Liver (tissue), 9 donors: ENCODE measurements around the gene ASB13. TPM values are rescaled to one million over a fixed set of nuclear protein-coding genes. Genes with fewer than 3 reads are reported as not detected.

Source experiments
- DNase-seq: peaks from one replicate; pipeline ENCODE4 v3.0.0-alpha.2; 2017; ENCODE audit warnings: low spot score
- H3K27ac ChIP-seq, 2 donors: one replicate each; pipeline ENCODE4 v1.7.0; 2013; ENCODE audit warnings: inconsistent platforms in 2 of 2, low read length in 2 of 2, control low read depth in 1 of 2, low read depth in 1 of 2, mild to moderate bottlenecking in 1 of 2
- H3K27me3 ChIP-seq, 4 donors: one replicate each; pipeline versions ENCODE4 v1.6.1 to v1.7.0; 2013; ENCODE audit warnings: low read length in 3 of 4, inconsistent platforms in 1 of 4, mild to moderate bottlenecking in 1 of 4, moderate library complexity in 1 of 4; ENCODE audit not compliant: control insufficient read depth in 4 of 4, insufficient read depth in 4 of 4
- H3K36me3 ChIP-seq, 4 donors: one replicate each; pipeline versions ENCODE4 v1.6.1 to v1.7.0; 2013; ENCODE audit warnings: low read length in 3 of 4, mild to moderate bottlenecking in 3 of 4, low read depth in 1 of 4, moderate library complexity in 1 of 4; ENCODE audit not compliant: control insufficient read depth in 4 of 4, insufficient read depth in 3 of 4
- H3K4me1 ChIP-seq, 4 donors: one replicate each; pipeline versions ENCODE4 v1.6.1 to v1.7.0; 2013; ENCODE audit warnings: low read length in 3 of 4, mild to moderate bottlenecking in 3 of 4, moderate library complexity in 1 of 4; ENCODE audit not compliant: control insufficient read depth in 4 of 4, insufficient read depth in 4 of 4
- H3K4me3 ChIP-seq, 3 donors: one replicate each; pipeline versions ENCODE4 v1.6.1 to v1.7.0; 2013; ENCODE audit warnings: low read length in 3 of 3, control low read depth in 1 of 3, low read depth in 1 of 3, mild to moderate bottlenecking in 1 of 3
- H3K9ac ChIP-seq, 2 donors: one replicate each; pipeline ENCODE4 v1.7.0; 2013; ENCODE audit warnings: low read length in 2 of 2, mild to moderate bottlenecking in 2 of 2, moderate library complexity in 2 of 2, control low read depth in 1 of 2, low read depth in 1 of 2
- H3K9me3 ChIP-seq, 4 donors: one replicate each; pipeline versions ENCODE4 v1.6.1 to v1.7.0; 2013; ENCODE audit warnings: low read length in 3 of 4; ENCODE audit not compliant: control insufficient read depth in 4 of 4
- FOXA1 ChIP-seq: IDR thresholded peaks from 2 replicates; pipeline ENCODE4 v1.6.1; 2016; ENCODE audit warnings: antibody characterized with exemption
- FOXA2 ChIP-seq: IDR thresholded peaks from 2 replicates; pipeline ENCODE4 v1.6.1; 2016; ENCODE audit warnings: antibody characterized with exemption
- GABPA ChIP-seq, 2 donors: IDR thresholded peaks in 1 of 2; conservative IDR thresholded peaks in 1 of 2; 2 replicates each; pipeline ENCODE4 v1.6.1; 2016; ENCODE audit warnings: antibody characterized with exemption in 2 of 2, mild to moderate bottlenecking in 1 of 2, moderate library complexity in 1 of 2
- HNF4A ChIP-seq, 2 donors: conservative IDR thresholded peaks; 2 replicates each; pipeline ENCODE4 v1.6.1; 2016; ENCODE audit warnings: antibody characterized with exemption in 2 of 2, mild to moderate bottlenecking in 2 of 2
- HNF4G ChIP-seq: IDR thresholded peaks from 2 replicates; pipeline ENCODE4 v1.6.1; 2016; ENCODE audit warnings: antibody characterized with exemption
- JUND ChIP-seq, 2 donors: IDR thresholded peaks; 2 replicates each; pipeline ENCODE4 v1.6.1; 2016; ENCODE audit warnings: antibody characterized with exemption in 2 of 2
- NR2F2 ChIP-seq: IDR thresholded peaks from 2 replicates; pipeline ENCODE4 v1.6.1; 2016; ENCODE audit warnings: antibody characterized with exemption
- RAD21 ChIP-seq, 2 donors: IDR thresholded peaks; 2 replicates each; pipeline ENCODE4 v1.6.1; 2016; ENCODE audit warnings: antibody characterized with exemption in 2 of 2, mild to moderate bottlenecking in 2 of 2
- RXRA ChIP-seq, 2 donors: IDR thresholded peaks; 2 replicates each; pipeline ENCODE4 v1.6.1; 2017 to 2018; ENCODE audit warnings: antibody characterized with exemption in 2 of 2, mild to moderate bottlenecking in 1 of 2
- SP1 ChIP-seq: IDR thresholded peaks from 2 replicates; pipeline ENCODE4 v1.6.1; 2018; ENCODE audit warnings: antibody characterized with exemption, mild to moderate bottlenecking
- TAF1 ChIP-seq: conservative IDR thresholded peaks from 2 replicates; pipeline ENCODE4 v1.6.1; 2016; ENCODE audit warnings: antibody characterized with exemption, mild to moderate bottlenecking
- YY1 ChIP-seq: IDR thresholded peaks from 2 replicates; pipeline ENCODE4 v1.6.1; 2016; ENCODE audit warnings: antibody characterized with exemption, mild to moderate bottlenecking
- WGBS: extraction: QIAGEN DNeasy Blood & Tissue Kit; methylation state at CpG from one replicate; pipeline ENCODE4 v1.1.7; 2013; 5-methylcytosine and 5-hydroxymethylcytosine counted together
- polyA plus RNA-seq, 2 donors: library from polyadenylated mRNA; stranded (reverse) in 1 of 2; unstranded in 1 of 2; fragments of 200-250 nt in 1 of 2; fragments of >200 nt in 1 of 2; fragmentation: Nextera tagmentation in 1 of 2; extraction: Ambion mirVana in 1 of 2; gene quantifications; one replicate each; pipeline versions ENCODE4 v1.2.1 to v1.2.3, GENCODE V29; 2013 to 2015
- total RNA-seq, 2 donors: library from RNA; depleted of rRNA; stranded (reverse); fragments of >200 nt; gene quantifications; one replicate each; pipeline ENCODE4 v1.2.3, GENCODE V29; 2014
- TF ChIP-seq, protein P1 (sequence below): IDR thresholded peaks from 2 replicates; pipeline ENCODE4 v1.6.1; 2016; ENCODE audit warnings: antibody characterized with exemption
- TF ChIP-seq, protein P2 (sequence below): fragments of 150-350 bp; IDR thresholded peaks from 2 replicates; pipeline ENCODE4 v1.5.1; 2017; ENCODE audit warnings: improper control_type of control experiment, low read depth, low read length; ENCODE audit not compliant: missing input control
- TF ChIP-seq, protein P3 (sequence below): IDR thresholded peaks from 2 replicates; pipeline ENCODE4 v1.6.1; 2016; ENCODE audit warnings: antibody characterized with exemption
- TF ChIP-seq, protein P4 (sequence below): IDR thresholded peaks from 2 replicates; pipeline ENCODE4 v1.6.1; 2016; ENCODE audit warnings: antibody characterized with exemption
- TF ChIP-seq, protein P5 (sequence below): IDR thresholded peaks from 2 replicates; pipeline ENCODE4 v1.6.1; 2016; ENCODE audit warnings: antibody characterized with exemption, mild to moderate bottlenecking
- donor health status: healthy.
- donor health status: healthy.
- donor health status: healthy.
- donor health status: healthy.
- donor health status: healthy.

ASB13 gene
- total and polyA plus RNA-seq, 4 donors: 8.5 to 48.3 (median 42.5) TPM

DNA sequence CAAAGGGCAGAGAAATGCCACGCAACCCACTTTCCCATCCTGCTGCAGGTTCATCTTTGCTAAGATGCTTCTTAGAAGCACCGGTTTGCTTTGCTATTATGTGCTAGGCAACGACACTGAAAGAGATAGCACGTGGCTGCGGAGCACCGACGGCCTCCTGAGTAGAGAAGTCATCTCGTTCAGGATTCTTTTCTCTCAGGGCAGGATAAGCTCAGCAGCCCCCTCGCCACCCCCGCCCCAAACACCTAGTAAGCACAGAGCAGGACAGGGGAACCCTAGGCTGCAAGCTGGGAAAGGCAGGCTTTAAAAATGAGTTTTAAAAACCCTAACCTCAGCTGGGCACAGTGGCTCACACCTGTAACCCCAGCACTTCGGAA is 15.0 kb downstream of the ASB13 start:
- Histone ChIP-seq H3K27ac (peak overlapping the region; percentile 17 to 43), H3K9me3 (no peaks in the 10 kb centered on the region), H3K4me3 (no peak overlapping the region), H3K36me3 (peaks cover 0 to 10% (median 5%) of the 10 kb centered on the region in 4 donors), H3K9ac (no peak overlapping the region), H3K27me3 (no peaks in the 10 kb centered on the region), H3K4me1 (peaks cover 35 to 53% (median 43%) of the 10 kb centered on the region in 4 donors)
- WGBS: 86% methylated on average over 11 of the region's 11 CpGs
- DNase-seq: no peak
- TF ChIP-seq, protein P1, sequence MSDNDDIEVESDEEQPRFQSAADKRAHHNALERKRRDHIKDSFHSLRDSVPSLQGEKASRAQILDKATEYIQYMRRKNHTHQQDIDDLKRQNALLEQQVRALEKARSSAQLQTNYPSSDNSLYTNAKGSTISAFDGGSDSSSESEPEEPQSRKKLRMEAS: no peak
- TF ChIP-seq, protein P2, sequence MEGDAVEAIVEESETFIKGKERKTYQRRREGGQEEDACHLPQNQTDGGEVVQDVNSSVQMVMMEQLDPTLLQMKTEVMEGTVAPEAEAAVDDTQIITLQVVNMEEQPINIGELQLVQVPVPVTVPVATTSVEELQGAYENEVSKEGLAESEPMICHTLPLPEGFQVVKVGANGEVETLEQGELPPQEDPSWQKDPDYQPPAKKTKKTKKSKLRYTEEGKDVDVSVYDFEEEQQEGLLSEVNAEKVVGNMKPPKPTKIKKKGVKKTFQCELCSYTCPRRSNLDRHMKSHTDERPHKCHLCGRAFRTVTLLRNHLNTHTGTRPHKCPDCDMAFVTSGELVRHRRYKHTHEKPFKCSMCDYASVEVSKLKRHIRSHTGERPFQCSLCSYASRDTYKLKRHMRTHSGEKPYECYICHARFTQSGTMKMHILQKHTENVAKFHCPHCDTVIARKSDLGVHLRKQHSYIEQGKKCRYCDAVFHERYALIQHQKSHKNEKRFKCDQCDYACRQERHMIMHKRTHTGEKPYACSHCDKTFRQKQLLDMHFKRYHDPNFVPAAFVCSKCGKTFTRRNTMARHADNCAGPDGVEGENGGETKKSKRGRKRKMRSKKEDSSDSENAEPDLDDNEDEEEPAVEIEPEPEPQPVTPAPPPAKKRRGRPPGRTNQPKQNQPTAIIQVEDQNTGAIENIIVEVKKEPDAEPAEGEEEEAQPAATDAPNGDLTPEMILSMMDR: no peak
- TF ChIP-seq, protein P3, sequence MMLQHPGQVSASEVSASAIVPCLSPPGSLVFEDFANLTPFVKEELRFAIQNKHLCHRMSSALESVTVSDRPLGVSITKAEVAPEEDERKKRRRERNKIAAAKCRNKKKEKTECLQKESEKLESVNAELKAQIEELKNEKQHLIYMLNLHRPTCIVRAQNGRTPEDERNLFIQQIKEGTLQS: no peak
- TF ChIP-seq HNF4A (conservative IDR thresholded peaks at IDR 0.05): no peak

DNA sequence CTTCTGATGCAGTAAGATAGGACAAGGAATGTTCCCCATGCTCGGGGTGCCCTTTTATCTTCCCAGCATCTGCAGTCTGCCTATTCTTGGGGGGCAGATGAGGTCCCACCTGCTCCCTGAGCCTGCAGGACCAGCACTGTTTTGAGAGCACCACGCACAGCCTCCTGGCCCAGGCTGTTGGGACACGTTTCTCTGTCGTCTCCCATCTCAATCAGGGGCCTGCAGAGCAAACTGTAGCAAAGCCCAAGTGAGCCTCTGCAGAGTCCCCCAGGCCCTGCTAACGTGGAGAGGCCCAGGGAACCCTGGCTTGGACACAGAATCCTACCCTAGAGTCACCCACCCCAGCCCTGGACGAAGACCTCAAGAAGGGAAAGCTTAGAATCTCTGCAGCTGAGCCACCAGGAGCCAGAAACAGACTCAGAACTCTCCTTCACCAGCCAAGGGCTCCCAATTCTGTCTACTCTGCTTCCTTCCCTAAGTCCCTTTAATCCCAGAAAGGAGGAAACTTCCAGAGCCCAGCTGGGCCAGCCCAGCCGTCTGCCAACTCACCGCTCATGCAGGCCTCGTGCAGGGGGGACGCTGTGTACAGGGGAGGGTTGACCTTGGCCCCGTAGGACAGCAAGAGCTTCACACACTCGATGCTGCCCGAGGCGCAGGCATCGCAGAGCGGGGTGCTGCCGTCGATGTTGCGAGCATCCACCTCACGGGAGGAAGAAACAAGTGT is 15.6 kb downstream of the ASB13 start:
- DNase-seq: no peak
- 64% methylated on average over 20 of the region's 20 CpGs for WGBS
- H3K4me3 ChIP-seq: no peak overlapping the region
- H3K27me3 ChIP-seq: no peaks in the 10 kb centered on the region
- H3K4me1 ChIP-seq: peaks cover 34 to 55% (median 46%) of the 10 kb centered on the region in 4 donors
- H3K36me3 ChIP-seq: peaks cover 0 to 10% (median 5%) of the 10 kb centered on the region in 4 donors
- TF ChIP-seq, protein P3: no peak
- TF ChIP-seq, protein P1: peak; percentile 100
- TF ChIP-seq, protein P2: no peak
- TF ChIP-seq YY1 (no peak), RXRA (IDR thresholded peaks at IDR 0.05) (peak; percentile 62 to 65), FOXA1 (no peak), NR2F2 (no peak), HNF4A (conservative IDR thresholded peaks at IDR 0.05) (peak; percentile 61 to 77), HNF4G (no peak), SP1 (peak; percentile 42), FOXA2 (peak; percentile 17), JUND (IDR thresholded peaks at IDR 0.05) (no peak), TAF1 (no peak), GABPA (IDR thresholded peaks at IDR 0.05 in 1 of 2, conservative IDR thresholded peaks at IDR 0.05 in 1 of 2) (no peak), RAD21 (IDR thresholded peaks at IDR 0.05) (peak in 1 of 2 donors; percentile 8)
- TF ChIP-seq, protein P4, sequence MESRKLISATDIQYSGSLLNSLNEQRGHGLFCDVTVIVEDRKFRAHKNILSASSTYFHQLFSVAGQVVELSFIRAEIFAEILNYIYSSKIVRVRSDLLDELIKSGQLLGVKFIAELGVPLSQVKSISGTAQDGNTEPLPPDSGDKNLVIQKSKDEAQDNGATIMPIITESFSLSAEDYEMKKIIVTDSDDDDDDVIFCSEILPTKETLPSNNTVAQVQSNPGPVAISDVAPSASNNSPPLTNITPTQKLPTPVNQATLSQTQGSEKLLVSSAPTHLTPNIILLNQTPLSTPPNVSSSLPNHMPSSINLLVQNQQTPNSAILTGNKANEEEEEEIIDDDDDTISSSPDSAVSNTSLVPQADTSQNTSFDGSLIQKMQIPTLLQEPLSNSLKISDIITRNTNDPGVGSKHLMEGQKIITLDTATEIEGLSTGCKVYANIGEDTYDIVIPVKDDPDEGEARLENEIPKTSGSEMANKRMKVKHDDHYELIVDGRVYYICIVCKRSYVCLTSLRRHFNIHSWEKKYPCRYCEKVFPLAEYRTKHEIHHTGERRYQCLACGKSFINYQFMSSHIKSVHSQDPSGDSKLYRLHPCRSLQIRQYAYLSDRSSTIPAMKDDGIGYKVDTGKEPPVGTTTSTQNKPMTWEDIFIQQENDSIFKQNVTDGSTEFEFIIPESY: no peak
- TF ChIP-seq, protein P5, sequence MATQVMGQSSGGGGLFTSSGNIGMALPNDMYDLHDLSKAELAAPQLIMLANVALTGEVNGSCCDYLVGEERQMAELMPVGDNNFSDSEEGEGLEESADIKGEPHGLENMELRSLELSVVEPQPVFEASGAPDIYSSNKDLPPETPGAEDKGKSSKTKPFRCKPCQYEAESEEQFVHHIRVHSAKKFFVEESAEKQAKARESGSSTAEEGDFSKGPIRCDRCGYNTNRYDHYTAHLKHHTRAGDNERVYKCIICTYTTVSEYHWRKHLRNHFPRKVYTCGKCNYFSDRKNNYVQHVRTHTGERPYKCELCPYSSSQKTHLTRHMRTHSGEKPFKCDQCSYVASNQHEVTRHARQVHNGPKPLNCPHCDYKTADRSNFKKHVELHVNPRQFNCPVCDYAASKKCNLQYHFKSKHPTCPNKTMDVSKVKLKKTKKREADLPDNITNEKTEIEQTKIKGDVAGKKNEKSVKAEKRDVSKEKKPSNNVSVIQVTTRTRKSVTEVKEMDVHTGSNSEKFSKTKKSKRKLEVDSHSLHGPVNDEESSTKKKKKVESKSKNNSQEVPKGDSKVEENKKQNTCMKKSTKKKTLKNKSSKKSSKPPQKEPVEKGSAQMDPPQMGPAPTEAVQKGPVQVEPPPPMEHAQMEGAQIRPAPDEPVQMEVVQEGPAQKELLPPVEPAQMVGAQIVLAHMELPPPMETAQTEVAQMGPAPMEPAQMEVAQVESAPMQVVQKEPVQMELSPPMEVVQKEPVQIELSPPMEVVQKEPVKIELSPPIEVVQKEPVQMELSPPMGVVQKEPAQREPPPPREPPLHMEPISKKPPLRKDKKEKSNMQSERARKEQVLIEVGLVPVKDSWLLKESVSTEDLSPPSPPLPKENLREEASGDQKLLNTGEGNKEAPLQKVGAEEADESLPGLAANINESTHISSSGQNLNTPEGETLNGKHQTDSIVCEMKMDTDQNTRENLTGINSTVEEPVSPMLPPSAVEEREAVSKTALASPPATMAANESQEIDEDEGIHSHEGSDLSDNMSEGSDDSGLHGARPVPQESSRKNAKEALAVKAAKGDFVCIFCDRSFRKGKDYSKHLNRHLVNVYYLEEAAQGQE: no peak
- no peaks in the 10 kb centered on the region for H3K9me3 ChIP-seq
- no peak overlapping the region for H3K9ac ChIP-seq
- H3K27ac ChIP-seq: peak overlapping the region; percentile 17 to 43
